Liver (tissue), 3 donors: Measurements from ENCODE around the gene SCLY.

ENCODE experiments used
- FOXA1 ChIP-seq: IDR thresholded peaks from 2 replicates; pipeline ENCODE4 v1.6.1; 2016; ENCODE audit warnings: antibody characterized with exemption
- HNF4G ChIP-seq: IDR thresholded peaks from 2 replicates; pipeline ENCODE4 v1.6.1; 2016; ENCODE audit warnings: antibody characterized with exemption
- TAF1 ChIP-seq: conservative IDR thresholded peaks from 2 replicates; pipeline ENCODE4 v1.6.1; 2016; ENCODE audit warnings: antibody characterized with exemption, mild to moderate bottlenecking
- YY1 ChIP-seq: IDR thresholded peaks from 2 replicates; pipeline ENCODE4 v1.6.1; 2016; ENCODE audit warnings: antibody characterized with exemption, mild to moderate bottlenecking
- TF ChIP-seq, protein P1 (sequence below): fragments of 150-350 bp; IDR thresholded peaks from 2 replicates; pipeline ENCODE4 v1.5.1; 2017; ENCODE audit warnings: improper control_type of control experiment, low read depth, low read length; ENCODE audit not compliant: missing input control
- TF ChIP-seq, protein P2 (sequence below): IDR thresholded peaks from 2 replicates; pipeline ENCODE4 v1.6.1; 2016; ENCODE audit warnings: antibody characterized with exemption
- TF ChIP-seq, protein P3 (sequence below): IDR thresholded peaks from 2 replicates; pipeline ENCODE4 v1.6.1; 2016; ENCODE audit warnings: antibody characterized with exemption, mild to moderate bottlenecking
- TF ChIP-seq, protein P4 (sequence below): IDR thresholded peaks from 2 replicates; pipeline ENCODE4 v1.6.1; 2016; ENCODE audit warnings: antibody characterized with exemption
- donor health status: healthy.
- donor health status: healthy.

DNA sequence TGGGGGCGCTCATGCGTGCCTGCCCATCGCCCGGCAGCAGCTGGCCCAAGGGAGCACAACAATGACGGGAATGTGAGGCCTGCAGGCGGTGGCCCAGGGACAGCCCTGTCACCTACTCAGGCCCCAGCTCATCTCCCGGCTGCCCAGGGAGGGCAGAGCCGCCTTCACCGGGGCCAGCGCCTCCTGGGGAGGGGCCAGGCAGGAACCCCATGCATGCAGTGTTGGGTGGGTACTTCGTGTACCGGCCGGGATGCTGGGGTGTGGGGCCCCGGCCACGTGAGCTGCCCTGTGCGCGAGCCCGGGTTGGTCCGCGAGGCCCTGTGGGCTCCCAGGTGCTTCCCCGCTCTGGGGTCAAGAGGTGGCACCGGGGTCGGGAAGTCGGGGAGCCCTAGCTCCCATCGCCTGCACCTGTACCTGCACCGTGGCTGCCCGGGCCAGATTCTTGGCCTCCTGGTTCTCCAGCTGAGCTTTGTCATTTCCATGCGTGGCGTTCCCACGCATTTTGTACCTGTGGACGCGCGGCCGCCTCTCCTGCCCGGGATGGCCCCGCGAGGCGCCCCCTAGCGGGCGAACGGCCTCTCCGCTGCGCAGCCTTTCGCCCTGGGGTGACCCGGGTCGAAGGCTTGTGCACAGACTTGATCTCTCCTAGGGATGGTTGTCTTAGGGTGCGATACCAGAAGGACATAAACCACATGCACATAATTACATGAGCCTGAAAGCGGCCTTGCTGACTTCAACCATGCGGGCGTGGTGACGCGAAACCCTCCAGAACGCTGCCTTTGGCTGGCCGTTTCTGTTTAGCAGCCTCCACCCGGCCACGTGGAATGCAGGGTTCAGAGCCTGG is 78.6 kb downstream of the SCLY start:
- TF ChIP-seq, protein P1, sequence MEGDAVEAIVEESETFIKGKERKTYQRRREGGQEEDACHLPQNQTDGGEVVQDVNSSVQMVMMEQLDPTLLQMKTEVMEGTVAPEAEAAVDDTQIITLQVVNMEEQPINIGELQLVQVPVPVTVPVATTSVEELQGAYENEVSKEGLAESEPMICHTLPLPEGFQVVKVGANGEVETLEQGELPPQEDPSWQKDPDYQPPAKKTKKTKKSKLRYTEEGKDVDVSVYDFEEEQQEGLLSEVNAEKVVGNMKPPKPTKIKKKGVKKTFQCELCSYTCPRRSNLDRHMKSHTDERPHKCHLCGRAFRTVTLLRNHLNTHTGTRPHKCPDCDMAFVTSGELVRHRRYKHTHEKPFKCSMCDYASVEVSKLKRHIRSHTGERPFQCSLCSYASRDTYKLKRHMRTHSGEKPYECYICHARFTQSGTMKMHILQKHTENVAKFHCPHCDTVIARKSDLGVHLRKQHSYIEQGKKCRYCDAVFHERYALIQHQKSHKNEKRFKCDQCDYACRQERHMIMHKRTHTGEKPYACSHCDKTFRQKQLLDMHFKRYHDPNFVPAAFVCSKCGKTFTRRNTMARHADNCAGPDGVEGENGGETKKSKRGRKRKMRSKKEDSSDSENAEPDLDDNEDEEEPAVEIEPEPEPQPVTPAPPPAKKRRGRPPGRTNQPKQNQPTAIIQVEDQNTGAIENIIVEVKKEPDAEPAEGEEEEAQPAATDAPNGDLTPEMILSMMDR: no peak
- TF ChIP-seq, protein P2, sequence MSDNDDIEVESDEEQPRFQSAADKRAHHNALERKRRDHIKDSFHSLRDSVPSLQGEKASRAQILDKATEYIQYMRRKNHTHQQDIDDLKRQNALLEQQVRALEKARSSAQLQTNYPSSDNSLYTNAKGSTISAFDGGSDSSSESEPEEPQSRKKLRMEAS: no peak
- TF ChIP-seq, protein P3, sequence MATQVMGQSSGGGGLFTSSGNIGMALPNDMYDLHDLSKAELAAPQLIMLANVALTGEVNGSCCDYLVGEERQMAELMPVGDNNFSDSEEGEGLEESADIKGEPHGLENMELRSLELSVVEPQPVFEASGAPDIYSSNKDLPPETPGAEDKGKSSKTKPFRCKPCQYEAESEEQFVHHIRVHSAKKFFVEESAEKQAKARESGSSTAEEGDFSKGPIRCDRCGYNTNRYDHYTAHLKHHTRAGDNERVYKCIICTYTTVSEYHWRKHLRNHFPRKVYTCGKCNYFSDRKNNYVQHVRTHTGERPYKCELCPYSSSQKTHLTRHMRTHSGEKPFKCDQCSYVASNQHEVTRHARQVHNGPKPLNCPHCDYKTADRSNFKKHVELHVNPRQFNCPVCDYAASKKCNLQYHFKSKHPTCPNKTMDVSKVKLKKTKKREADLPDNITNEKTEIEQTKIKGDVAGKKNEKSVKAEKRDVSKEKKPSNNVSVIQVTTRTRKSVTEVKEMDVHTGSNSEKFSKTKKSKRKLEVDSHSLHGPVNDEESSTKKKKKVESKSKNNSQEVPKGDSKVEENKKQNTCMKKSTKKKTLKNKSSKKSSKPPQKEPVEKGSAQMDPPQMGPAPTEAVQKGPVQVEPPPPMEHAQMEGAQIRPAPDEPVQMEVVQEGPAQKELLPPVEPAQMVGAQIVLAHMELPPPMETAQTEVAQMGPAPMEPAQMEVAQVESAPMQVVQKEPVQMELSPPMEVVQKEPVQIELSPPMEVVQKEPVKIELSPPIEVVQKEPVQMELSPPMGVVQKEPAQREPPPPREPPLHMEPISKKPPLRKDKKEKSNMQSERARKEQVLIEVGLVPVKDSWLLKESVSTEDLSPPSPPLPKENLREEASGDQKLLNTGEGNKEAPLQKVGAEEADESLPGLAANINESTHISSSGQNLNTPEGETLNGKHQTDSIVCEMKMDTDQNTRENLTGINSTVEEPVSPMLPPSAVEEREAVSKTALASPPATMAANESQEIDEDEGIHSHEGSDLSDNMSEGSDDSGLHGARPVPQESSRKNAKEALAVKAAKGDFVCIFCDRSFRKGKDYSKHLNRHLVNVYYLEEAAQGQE: no peak
- TF ChIP-seq YY1 (no peak), TAF1 (no peak), HNF4G (no peak), FOXA1 (no peak)
- TF ChIP-seq, protein P4, sequence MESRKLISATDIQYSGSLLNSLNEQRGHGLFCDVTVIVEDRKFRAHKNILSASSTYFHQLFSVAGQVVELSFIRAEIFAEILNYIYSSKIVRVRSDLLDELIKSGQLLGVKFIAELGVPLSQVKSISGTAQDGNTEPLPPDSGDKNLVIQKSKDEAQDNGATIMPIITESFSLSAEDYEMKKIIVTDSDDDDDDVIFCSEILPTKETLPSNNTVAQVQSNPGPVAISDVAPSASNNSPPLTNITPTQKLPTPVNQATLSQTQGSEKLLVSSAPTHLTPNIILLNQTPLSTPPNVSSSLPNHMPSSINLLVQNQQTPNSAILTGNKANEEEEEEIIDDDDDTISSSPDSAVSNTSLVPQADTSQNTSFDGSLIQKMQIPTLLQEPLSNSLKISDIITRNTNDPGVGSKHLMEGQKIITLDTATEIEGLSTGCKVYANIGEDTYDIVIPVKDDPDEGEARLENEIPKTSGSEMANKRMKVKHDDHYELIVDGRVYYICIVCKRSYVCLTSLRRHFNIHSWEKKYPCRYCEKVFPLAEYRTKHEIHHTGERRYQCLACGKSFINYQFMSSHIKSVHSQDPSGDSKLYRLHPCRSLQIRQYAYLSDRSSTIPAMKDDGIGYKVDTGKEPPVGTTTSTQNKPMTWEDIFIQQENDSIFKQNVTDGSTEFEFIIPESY: no peak
